Muscle of arm (tissue), 12 donors: ENCODE measurements around the gene GALNT9. TPM values are rescaled to one million over a fixed set of nuclear protein-coding genes. Genes with fewer than 3 reads are reported as not detected.

Experiments
- DNase-seq: peaks from one replicate; pipeline ENCODE4 v3.0.0-alpha.2; 2013
- polyA plus RNA-seq, 12 donors: library from polyadenylated mRNA; unstranded; fragments of 120-200 nt; gene quantifications; one replicate each; pipeline ENCODE4 v1.2.1, GENCODE V29; 2013; ENCODE audit not compliant: insufficient read length in 12 of 12

Gene GALNT9
- polyA plus RNA-seq, 12 donors = 0.75 to 10.6 (median 1.6) TPM; not detected in 2

DNA sequence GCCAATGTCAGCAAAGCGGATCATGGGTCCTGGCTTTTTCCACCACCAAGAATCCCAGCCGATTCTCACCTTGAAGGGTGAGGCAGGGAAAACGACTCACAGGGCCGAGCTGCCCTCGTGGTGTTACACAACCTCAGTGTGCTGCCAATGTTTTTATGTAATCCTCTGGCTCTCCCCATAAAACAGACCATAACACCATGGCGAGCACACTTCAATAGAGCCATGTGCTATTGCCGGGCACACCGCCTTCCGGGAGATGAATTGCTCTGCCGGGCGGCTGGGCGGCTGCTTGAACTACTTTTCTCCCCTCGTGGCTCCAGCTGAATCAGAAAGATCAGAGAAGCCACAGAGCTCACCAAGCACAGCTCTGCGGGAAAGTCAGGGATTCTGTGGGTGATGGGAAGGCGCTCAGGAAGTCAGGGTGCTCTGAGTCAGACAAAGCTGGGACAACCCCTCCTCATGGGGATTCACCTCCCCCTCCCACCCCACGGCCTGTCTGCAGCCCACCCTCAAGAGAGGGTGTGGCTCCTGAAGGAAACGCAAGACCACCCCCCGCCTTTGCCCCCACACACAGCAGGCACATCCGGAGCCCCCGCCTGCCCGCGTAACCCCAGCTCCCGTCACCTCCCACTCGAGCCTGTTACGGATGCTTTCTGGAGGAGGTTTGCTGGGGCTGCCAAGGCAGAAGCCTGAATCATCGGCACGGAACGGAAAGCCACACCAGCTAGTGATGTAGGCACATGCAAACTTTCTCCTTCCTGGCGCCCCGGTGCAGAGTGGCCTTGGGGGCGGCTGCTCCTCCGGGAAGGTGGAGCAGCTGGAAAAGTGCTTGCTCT is 1.8 kb downstream of the GALNT9 start:
- no peak for DNase-seq

- DNase-seq = no peak
Observed at GRCh38 chr12:132326646-132327045, 2.7 kb downstream of the GALNT9 start.

- DNase-seq = no peak
Observed at GRCh38 chr12:132325733-132326130, 3.7 kb downstream of the GALNT9 start.

- no peak for DNase-seq
Observed at GRCh38 chr12:132324841-132325732, 4.3 kb downstream of the GALNT9 start.

GRCh38 chr12:132324173-132324572 is 5.2 kb downstream of the GALNT9 start:
- DNase-seq = no peak

DNA sequence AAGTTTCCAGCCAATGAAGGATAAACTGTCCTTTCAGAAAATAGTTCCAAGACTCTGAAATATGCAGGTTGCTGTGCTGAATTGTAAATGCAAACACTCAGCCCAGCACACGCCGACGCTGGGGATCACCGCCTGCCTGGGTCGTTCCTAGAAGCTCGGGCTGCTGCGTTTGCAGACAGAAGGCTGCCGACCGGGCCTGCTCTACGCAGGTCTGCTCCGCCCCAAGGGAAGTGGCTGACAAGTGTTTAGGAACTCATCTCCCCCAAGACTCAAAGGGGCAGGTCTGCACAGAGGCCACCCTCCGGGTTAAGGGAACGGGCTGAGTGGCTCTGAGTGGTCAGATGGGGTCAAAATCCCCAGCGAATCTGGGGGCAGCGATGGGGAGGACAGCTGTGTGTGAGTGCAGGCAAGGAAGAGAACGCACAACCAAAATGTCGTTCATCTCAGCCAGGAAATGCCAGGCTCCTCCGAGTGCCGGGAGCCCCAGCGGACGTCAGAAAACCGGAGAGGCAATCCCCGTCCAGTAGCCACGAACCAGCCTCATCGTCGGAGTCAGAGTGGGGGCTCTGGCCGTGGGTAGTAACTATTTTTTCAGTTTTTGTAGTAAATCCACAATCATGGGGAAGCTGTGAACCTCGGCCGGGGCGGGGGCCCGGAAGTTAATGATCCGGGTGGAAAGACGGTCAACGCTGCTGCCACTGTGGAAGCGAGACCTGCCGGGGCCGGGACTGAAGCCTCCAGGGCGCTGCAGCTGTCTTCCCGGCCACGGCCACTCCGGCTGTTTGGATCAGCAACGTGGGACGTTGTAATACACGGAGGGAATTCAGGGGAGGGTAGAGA is 6.0 kb downstream of the GALNT9 start:
- DNase-seq = no peak

DNA sequence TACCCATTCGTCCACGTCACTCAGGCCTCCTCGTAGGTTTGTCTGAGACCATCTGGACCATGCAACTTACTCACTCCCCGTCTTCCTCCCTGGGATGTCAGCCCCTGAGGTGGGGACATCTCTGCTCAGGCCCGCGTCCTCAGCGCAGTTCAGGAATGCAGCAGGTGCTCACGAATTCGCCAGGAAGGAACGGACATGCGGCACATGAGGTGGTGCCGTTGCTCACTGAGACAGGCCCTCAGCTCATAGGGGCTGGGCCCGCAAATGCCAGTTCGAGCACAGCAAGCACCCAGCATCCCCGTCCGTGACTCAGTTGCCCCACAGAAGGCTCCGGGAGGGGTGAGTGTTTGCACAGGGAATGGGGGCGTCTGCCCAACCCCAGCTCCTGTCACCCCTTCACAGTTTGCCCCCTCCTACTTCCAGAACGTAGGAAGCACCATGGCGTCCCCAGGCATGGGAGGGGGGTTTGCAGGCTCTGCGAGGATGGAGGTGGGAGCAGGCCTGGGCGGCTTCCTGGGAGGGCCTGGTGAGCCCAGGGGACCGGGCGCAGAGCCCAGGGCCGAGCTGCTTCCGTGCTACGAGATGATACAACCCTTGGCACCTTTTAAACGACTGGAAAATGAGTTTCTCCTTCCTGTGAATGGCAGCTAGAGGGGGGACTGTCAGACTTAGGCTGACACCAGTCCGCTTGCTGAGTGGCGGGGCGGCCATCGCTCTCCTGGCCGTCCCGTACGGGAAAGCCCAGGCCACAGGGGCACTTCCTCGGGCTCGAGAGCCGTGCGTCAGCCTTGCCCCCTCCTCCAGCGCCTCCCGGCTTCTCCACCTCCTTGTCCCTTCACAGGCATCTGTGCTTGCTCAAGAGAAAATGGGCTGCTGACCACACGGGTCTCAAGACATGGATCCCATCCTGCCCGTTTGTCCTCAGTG is 6.9 kb downstream of the GALNT9 start:
- DNase-seq = no peak

DNA sequence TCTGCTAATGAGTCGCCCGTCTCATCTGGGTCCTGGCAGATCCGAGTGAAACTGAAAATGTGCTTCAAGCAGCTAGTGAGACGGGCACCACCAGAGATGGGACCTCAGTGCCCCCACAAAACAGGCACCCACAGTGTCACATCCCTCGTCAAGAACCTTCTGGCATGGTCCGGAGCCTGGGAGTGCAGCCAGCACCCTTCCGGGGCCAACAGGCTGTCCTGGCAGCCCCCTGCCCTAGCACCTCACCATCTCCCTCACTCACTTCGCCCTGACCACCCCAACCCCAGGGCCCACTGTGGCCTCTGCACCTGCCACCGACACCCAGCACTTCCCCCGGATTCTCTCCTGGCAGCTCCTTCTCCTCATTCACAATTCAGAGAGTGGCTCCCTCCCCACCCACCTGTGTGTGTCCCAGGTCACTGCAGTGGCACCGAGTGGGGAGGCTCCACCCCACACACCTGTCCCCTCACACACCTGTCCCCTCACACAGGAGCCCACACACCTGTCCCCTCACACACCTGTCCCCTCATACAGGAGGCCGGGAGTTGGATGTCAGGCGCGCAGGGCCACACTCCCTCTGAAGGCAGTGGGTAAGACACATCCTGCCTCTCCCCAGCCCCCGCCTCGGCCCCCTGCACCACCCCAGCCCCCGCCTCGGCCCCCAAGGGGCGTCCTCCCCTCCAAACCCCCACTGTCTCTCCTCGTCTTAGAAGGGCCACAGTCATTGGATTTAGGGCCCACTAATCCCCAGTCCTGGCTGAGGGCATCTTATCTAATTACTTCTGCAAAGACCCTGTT is 7.9 kb downstream of the GALNT9 start:
- no peak for DNase-seq

- no peak for DNase-seq
Observed at GRCh38 chr12:132320767-132321211, 8.6 kb downstream of the GALNT9 start.

- DNase-seq = no peak
Observed at GRCh38 chr12:132319991-132320570, 9.3 kb downstream of the GALNT9 start.

- no peak for DNase-seq
Observed at GRCh38 chr12:132319359-132319950, 9.9 kb downstream of the GALNT9 start.

DNA sequence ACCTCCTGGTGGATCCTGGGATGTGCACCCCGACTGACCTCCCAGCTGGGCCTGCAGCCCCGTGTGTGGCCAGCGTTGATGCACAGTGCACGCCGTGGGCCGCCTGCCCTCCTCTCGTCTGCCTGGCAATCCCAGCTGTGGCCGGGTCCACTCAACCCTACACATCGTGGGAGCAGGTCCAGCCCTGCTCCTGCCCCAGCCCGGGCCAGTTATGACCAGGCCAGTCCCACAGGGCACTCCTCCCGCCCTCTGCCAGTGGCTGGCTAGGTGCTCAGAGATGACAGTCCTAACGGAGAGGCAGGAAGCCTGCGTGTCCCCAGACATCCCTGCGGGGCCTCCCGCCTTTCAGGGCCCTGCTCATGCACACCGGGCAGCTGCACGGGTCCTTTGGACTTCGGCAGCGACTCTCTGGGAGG is 10.8 kb downstream of the GALNT9 start:
- DNase-seq = no peak

GRCh38 chr12:132318135-132318534 is 11.3 kb downstream of the GALNT9 start:
- no peak for DNase-seq

DNA sequence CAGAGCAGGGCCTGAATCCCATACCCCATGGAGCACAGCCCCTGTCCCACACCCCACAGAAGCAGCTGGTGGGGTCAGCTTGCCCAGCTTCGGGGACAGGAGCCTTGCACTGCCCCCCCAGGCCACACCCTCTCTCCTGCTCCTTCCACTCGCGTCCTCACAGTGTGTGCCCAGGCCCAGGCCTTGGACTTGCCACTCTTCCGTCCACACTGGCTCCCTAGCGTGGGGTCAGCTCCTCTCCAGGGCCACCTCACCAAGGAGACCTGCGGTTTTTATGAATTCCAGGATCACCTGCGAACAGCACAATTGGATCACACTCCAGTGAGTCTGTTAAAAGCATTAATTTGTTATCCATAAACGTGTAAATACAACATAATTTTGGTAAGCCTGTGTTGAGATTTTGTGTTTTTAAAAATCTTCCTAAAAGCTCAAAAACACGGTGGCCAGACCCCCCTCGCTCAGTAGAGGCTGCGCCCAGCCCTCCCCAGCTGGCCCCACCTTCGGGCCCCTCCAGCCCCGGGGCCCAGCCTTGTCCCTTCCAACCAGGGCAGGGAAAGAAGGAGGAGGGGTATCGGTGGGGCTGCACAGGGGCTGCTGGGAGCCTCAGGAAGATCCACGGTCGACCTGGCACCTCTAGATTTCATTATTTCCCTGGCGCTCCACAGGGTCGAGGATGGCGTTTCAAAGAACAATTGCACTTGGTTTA is 12.0 kb downstream of the GALNT9 start:
- no peak for DNase-seq

- DNase-seq = no peak
Observed at GRCh38 chr12:132316497-132317232, 12.7 kb downstream of the GALNT9 start.

DNA sequence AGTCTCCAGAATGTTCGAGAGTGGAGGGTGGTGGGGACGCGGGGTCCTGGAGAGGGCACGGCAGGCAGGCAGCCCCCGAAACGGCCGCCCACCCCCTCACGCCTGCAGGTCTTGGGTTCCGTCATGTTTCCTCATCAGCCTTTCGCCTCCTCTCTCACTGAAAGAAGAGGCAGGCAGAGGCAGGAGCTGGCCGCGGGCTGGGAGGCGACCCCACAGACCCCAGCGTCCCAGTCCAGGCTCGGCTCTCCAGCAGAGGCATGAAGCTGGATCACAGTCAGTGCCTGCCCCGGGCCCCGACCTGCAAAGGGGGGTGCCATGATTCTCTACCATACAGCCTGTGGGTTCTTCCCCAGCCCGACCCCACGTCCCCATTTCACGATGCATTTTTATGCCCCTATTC is 13.4 kb downstream of the GALNT9 start:
- no peak for DNase-seq

- DNase-seq = no peak
Observed at GRCh38 chr12:132315507-132315906, 13.9 kb downstream of the GALNT9 start.
